GM12892 (cell line): ENCODE data around the gene TPD52L1.

Experiments
- POLR2A ChIP-seq: IDR thresholded peaks from 2 replicates; pipeline ENCODE4 v1.6.1; 2011; ENCODE audit warnings: low read depth, low read length, control low read depth
- POLR2AphosphoS5 ChIP-seq: IDR thresholded peaks from 2 replicates; pipeline ENCODE4 v1.6.1; 2011; ENCODE audit warnings: low read depth, low read length, control low read depth
- TAF1 ChIP-seq: IDR thresholded peaks from 2 replicates; pipeline ENCODE4 v1.6.1; 2011; ENCODE audit warnings: low read depth, mild to moderate bottlenecking, control low read depth, low read length, borderline replicate concordance

- no peak for TF ChIP-seq POLR2A
- no peak for TF ChIP-seq POLR2AphosphoS5
- no peak for TF ChIP-seq TAF1
Observed at GRCh38 chr6:125193208-125193607, 39.6 kb downstream of the TPD52L1 start.
